ENCODE data around the gene OR7E24.

The OR7E24 gene

DNA sequence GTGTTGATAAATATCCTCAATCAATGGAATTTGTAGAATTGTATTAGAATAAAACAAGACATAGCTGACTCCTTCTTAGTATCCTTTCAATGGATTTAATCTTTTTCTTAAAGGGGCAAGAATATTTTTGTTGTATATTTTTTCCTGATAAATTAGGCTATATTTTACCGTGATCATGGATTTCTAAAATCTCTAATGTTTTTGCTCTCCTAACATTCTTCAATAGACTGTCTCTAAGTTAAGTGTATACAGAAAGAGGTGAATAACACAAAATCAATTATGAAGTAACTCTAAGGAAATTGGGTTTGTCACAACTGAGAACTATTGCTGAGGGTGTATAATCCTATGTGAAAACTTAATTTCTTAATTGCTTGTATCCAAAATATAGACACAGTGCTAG is at the start of gene OR7E24:
TSS of gene OR7E24 (plus strand) at position 301 of the 400 bp plus-strand sequence. CDS start 114 bp downstream, outside the sequence.
- DNase-seq: no peak

GRCh38 chr19:9205501-9206113 is 45.1 kb upstream of the OR7E24 start:
- peak; percentile 4 to 50 (median 16) for DNase-seq

DNA sequence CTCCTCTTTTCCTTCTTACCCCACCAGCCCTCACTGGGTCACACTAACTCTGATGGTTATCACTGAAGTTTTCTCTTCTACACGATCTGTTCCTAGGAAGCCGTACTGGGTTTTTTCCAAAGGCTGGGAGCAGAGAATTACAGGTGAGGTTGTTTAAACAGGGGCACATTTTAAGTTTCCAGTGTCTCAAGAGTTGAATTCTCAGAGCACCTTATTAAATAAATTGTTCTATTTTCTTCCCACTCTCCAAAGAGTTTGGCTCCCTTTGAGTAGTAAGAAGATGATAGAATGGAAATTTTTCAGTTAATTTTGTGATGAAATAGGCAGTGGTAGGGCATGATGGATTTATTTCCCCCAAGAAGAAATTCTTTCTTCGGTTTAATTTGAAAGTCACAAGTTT is 31.2 kb upstream of the OR7E24 start, which contains the start of gene OR7D4:
TSS of gene OR7D4 (minus strand) at position 101 of the 400 bp plus-strand sequence. CDS start 4,752 bp downstream, outside the sequence.
- DNase-seq: no peak

DNA sequence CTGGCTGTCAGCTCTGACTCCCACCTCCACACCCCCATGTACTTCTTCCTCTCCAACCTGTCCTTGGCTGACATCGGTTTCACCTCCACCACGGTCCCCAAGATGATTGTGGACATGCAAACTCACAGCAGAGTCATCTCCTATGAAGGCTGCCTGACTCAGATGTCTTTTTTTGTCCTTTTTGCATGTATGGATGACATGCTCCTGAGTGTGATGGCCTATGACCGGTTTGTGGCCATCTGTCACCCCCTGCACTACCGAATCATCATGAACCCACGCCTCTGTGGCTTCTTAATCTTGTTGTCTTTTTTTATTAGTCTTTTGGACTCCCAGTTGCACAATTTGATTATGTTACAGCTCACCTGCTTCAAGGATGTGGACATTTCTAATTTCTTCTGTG is 506 bp downstream of the OR7E24 start:
- no peak for DNase-seq

- peak in 1 of 4 experiments; percentile 22 for DNase-seq
These were observed 32.8 kb downstream of the OR7E24 start for GRCh38 chr19:9283485-9283884.

DNA sequence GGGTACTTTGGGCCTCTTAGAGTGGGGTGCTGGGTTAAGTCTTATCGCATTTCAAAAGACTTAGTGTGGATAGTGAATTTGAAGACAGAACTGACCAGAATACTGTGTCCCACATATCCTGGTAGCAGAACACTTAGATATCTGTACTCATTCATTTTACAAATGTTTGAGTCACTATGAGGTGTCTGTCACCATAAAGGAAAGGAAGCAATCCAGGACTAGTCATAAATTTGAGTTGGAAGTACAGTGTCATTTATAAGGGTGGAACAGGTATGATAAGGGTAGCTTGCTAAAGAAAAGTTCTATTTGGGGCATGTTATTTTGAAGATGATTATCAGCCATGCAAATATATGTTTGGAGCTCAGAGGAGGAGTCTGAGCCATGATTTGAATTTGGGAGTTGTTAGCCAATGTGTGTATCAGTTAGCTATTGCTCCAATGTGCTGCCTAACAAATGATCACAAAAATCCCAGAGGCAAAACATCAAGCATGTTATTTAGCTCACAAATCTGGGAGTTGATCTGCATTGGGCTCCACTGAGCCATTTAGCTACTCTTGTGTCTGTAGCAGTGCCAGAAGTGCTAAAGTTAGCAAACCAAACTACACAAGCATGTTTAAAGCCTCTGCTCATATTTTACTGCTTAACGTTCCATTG is 38.6 kb downstream of the OR7E24 start:
- no peak for DNase-seq

DNA sequence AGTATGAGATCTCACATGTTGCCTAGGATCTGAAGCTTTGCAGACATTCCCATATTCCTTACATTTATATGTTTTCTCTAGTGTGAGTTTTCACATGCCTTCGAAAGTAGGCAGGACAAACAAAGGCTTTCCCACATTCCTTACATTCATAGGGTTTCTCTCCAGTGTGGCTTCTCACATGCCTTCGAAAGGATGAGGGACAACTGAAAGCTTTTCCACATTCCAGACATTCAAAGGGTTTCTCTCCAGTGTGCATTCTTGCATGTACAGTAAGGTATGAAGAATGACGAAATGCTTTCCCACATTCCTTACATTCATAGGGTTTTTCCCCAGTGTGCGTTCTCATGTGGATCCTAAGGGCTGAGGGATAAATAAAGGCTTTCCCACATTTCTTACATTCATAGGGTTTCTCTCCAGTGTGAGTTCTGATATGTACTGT is 44.7 kb downstream of the OR7E24 start:
- no peak for DNase-seq

GRCh38 chr19:9296336-9296735 is 45.6 kb downstream of the OR7E24 start:
- no peak for DNase-seq

Data from activated naive CD4-positive, alpha-beta T cell (primary cell).